Stimulated activated naive CD4-positive, alpha-beta T cell (primary cell): ENCODE results near the gene GYG2.
A peak's percentile ranks its signal among the peaks of the same experiment; 100 is the strongest.
"Not testable (repeated sequence)": the region's sequence is repeated elsewhere in the genome, so short reads cannot be mapped to it uniquely, and the experiment has no call there.

ENCODE experiments used
- DNase-seq, 6 experiments: peaks; one replicate each; lab custom pipeline; 2025; lab: John Stamatoyannopoulos, UW

GYG2 gene

DNA sequence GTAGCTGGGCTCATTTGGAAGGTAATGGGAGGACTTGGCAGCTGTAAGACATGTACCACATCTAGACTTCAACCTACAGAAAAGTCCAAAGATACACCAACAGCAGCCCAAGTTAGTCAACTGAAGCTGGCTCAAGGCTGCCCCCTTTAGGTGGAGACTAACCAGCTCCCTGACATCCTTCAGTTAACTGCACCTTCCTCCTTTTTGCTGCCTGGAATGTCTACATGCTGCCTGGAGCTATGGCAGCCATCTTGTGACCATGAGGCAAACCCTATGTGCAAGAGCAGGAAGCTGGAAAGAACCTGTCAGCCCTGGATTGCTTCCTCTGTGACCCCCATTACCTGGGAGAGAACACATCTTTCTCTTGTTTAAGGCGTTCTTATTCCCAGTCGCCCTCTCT, 74.6 kb downstream of the GYG2 start:
- DNase-seq, result no peak

DNA sequence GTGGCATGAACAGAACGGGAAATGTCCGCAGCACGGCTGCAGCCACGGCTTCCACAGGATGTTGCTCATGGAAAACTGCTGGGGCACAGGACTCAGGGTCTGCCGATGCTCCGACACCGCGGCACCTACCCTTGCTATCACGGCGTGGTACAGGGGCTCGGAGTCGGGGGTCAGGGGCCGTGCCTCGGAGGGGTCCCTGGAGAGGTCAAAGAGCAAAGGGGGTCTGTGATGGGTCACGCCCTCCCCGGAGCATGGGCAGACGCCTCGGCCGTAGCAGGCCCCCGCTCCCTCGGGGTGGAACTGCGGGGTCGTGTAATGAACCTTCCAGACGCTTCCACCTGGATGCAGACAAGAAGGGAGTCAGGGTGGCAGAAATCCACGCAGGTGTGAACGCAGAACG, 78.6 kb downstream of the GYG2 start:
- DNase-seq, result no peak

DNA sequence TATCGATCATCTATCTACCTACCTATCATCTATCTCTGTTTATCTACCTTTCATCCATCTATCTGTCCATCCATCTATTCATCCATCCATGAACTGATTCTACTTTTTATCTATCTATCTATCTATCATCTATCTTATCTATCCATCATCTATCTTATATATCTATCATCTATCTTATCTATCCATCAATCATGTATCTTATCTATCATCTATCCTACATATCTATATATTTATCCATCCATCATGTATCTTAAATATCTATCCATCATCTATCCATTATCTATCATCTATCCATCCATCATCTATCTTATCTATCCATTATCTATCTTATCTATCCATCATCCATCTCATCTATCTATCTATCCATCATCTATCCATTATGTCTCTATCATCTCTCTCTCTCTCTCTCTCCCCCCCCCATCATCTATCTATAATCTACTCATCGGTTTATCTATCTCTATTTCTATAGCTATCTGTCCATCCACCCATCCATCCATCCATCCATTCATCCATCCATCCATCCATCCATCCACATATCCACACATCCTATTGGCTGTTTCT, 79.5 kb downstream of the GYG2 start:
- DNase-seq, result no peak

DNA sequence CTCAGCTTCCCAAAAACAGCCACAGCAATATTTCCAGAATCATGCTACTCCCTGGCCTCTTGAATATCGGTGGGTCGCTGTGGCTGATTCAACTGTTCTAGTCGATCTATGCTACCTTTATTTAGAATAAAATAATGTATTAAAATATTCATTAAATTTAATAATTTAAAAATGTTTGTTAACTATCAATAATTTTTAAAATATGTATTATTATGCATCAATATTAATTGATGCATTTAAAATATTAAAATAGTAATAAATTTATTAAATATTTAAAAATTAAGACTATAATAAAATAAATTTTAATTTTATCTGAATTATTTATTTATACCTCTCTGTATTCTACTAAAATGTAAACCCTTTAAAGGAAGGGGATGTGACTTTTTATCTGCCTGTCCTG, 81.4 kb downstream of the GYG2 start:
- DNase-seq, result no peak

DNA sequence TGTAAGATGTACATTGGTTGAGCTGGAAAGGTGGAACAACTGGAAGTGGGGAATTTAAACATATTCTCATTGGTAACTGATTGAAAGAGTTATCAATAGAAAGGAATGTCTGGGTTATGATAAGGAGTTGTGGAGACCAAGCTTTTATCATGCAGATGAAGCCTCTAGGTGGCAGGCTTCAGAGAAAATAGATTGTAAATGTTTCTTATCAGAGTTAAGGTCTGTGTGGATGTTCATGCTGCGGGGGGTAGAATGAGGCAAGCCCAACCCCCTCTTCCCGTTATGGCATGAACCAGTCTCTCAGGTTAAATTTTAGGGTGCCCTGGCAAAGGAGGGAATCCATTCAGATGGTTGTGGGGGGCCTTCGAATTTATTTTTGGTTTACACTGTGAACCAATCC, 84.4 kb downstream of the GYG2 start:
- no peak for DNase-seq

DNA sequence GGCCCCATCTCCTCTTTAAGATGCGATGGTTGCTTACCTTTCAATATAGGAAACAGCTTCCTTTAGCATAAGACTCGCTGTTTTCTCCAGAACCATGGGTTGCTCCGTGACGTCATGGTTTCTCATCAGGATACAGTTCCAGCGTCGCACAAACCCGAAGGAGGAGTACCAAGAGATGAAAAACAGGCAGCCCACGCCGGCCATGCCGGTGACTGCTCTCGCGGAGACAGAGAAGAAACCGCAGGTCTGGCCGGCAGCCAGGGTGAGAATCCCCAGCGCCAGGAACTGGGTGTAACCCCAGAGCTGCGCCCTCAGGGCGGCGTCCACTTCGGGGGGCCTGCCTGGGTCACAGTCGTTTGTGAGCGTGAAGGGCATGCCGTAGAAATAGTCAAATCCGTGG, 89.0 kb downstream of the GYG2 start:
- no peak for DNase-seq

DNA sequence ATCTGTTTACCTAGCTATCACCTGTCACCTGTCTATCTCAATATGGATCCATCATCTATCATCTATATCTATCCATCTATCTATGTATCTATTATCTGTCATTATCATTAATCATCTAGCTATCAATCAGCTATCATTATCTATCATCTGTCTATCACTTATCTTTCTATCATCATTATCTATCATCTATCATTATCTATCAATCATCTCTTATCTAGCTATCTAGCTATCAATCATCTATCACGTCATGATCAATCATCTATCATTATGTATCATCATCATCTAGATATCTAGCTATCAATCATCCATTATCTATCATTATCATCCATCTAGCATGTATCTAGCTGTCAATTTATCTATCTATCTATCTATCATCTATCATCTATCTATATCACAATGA, 92.5 kb downstream of the GYG2 start:
- no peak for DNase-seq

DNA sequence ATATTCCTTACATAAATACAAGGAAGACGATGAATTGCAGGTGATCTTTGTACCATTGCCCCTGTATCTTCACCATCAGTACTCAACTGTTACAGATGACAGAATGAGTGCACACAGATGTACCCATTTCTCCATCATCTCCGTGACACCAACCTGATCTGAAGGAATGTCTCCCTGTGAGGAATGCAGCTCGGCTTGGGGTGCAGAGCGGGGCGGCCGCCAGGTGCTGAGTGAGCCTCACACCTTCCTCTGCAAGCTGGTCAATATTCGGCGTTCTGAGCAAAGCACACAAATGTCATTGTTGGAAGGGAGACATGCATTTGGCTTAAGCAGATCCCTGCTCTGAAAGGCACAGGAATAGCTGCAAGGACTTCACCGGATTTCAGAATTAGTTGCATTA, 93.0 kb downstream of the GYG2 start:
- no peak for DNase-seq

DNA sequence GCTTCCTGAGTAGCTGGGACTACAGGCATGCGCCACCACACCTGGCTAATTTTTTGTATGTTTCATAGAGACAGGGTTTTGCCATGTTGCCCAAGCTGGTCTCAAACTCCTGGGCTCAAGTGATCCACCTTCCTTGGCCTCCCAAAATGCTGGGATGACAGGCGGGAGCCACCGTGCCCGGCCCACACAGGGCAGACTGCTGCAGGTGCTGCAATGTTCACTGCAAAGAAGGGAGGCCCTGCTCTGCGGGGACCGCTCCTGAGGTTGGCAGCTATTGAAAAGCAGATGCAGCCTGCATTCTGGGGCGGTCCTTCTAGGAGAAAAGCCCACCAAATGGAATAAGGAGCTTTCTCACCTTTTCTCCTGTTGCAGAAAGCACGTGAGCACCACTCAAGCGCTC, 95.4 kb downstream of the GYG2 start:
- no peak for DNase-seq

DNA sequence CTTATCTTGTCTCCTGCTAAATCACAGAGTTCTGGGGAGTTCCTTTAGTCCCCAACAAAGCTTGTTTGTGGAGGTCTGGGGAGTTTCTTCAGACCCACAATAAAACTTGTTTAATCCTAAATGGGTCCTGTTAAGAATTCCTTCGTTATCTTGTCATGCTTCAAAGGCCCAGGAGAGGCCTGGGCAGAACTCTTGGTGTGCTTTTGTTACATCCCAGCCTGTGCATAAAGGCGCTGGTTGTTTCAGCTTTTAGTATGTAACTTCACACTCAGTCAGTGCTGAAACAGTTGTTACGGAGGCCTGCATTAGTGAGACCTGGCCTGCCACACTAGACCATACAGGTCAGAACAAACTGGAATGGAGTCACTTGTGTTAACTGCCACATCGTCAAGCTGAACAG, 97.5 kb downstream of the GYG2 start:
- not testable (repeated sequence) for DNase-seq

DNA sequence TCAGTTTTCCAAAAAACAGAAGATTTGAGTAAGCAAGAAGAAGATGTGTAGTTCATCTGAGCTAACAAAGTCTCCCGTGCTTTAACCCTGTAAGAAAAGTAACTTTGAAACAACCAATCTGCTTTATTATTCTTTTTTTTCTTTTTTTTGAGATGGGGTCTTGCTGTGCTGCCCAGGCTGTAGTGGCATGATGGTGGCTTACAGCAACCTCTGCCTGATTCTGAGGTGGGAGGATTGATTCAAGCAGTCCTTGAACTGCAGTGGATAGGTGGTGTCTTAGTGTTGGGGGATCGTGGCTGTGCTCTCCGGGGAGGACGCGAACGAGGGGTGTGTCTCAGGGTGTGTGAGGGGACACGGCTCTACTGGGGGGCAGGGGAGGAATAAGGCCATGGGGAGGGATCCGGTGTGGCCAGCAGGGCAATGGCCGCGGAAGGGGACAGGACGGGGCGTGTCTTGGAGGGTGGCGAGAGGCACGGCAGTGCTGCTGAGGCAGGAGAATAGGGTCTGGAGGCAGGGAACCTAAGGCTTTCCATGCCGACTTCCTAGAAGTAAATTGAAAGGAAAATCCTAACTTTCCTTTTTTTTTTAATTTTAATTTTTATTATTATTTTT, 98.0 kb downstream of the GYG2 start:
- no peak for DNase-seq

DNA sequence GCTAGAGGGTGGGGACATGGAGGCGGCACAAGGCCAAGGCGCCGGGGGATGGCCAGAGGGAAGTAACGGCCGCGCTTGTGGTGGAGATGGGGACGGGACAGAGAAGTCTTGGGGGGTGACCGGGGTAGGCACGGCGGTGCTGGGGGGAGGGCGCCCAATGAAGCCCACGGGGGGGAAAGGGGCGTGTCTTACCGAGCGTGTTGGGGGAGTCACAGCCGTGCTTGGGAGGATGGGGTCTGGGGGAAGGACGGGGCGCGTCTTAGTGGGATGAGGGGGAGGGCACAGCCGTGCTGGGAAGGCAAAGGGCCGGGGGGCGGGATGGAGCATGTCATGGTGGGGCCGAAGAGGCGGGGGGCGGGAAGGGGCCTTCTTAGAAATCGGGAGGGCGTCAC, 99.5 kb downstream of the GYG2 start:
- DNase-seq, result no peak

DNA sequence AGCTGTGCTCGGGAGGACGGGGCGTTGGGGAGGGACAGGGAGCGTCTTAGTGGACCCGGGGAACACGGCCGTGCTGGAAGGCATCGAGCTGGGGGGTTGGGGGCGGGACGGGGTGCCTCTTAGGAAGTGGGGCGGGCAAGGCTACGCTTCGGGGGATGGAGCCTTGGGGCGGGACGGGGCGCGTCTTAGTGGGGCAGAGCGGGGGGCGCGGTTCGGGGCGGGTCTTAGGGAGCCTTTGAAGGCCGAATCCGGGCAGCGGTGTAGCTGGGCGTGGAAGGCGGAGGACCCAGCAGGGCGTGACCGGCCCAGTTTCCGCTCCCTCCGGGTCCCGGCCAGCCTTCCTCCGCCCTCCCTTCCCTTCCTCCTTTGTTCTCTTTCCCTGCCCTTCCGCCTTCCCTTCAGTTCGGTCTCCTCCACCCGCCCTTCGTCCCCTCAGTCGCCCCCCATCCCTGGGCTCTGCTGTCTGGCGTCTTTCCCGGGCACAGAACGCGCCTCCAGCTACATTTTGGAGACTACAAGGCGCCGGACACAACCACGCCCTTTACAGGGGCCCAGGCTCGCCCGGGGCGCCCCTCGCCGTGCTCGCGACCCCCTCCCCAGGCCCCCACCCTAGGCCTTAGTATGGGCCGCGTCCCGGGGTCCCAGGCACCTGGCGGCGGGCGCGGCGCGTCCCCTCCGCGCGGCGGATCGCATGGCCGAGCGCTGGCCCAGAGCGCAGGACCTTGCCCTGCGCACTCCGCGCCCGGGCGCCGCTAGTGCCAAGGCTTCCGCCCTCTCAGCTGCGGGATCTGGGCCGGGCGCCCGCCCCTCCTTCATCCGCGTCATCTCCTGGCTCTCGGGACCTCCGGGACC, 100.1 kb downstream of the GYG2 start, which contains the start of gene ARSD:
Gene ARSD, minus strand, starts transcription at position 757 of the 852 bp plus-strand sequence. Its CDS starts 64 bp downstream, at position 693.
- DNase-seq, result peak in 2 of 6 experiments; percentile 0 to 10

DNA sequence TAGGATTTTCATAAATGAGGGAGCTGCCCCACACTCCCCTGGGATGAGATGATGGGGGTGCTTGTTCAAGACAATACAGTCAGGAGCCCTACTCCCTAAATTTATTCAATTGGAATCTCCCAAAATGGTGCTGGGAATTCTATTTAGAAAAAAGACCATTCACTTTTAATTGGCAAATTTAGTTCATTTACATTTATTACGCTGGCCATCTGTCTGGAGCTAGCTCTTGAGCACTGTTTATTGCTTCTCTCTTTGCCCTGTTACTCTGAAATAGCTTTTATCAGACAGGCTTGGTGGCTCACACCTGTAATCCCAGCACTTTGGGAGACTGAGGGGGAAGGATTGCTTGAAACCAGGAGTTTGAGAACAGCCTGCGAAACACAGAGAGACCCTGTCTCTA, 102.4 kb downstream of the GYG2 start:
- DNase-seq, result no peak

DNA sequence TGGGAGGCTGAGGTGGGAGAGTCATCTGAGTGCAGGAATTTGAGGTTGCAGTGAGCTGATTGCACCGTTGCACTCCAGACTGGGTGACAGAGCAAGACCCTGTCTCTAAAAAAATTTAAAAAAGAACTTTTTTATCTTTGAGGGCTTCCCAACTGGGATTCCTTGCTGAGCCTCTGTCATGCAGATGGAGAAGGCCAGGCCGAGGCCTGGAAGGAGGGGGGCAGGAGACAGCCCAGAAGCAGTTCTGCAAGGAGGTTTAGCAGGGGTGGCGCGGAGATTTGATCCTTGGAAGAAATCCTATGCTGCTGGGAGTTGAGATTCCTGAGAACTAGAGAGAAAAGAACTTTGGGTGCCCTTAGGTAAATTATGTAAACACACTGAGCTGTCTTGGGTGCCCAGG, 102.9 kb downstream of the GYG2 start:
- no peak for DNase-seq
